ENCODE measurements around the gene NOSTRIN. TPM values are rescaled to one million over a fixed set of nuclear protein-coding genes. Genes with fewer than 3 reads are reported as not detected.

The NOSTRIN gene
- total RNA-seq, 2 experiments from 2014 or later = not detected

DNA sequence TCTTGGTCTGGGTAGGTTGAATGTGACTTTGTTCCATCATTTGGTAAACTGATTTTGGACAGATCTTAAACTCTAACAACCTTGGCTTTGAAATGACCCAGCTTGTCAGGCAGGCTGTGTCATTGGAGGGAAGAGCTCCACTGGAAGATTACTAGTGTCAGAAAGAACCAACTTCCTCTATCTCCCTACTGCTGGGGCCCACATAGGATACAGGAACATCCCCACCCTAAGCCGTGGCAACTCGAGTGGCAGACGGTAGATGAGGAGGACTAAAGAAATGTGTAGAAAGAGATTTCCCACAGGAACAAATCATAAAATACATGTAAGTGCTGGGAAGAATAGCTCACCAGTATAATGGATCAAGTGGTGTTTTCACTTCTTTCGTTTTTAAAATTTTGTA is 94.3 kb downstream of the NOSTRIN start:
- Histone ChIP-seq H3K4me2 (ENCODE audit: low read length) (no peak overlapping the region), H3K79me2 (ENCODE audit: insufficient read depth, low read depth, low read length) (no peaks in the 10 kb centered on the region), H3K9me3 (ENCODE audit: low read length) (no peaks in the 10 kb centered on the region), H4K20me1 (ENCODE audit: insufficient read depth, low read length) (no peaks in the 10 kb centered on the region), H3K9me2 (ENCODE audit: insufficient read depth, low read length) (peaks cover 3% of the 10 kb centered on the region; the same call in 1 of the 2 replicates), H3K4me1 (ENCODE audit: insufficient read depth, low read length, poor library complexity, severe bottlenecking) (no peaks in the 10 kb centered on the region), H2AFZ (ENCODE audit: low read length) (no peak overlapping the region), H3K27ac (ENCODE audit: low read depth, low read length, poor library complexity, severe bottlenecking) (no peak overlapping the region), H3K4me3 (ENCODE audit: low read depth, low read length, poor library complexity, severe bottlenecking) (no peak overlapping the region), H3K36me3 (ENCODE audit: insufficient read depth, low read length) (no peaks in the 10 kb centered on the region)
- POLR2A ChIA-PET = no interaction called here
- TF ChIP-seq, protein P1, sequence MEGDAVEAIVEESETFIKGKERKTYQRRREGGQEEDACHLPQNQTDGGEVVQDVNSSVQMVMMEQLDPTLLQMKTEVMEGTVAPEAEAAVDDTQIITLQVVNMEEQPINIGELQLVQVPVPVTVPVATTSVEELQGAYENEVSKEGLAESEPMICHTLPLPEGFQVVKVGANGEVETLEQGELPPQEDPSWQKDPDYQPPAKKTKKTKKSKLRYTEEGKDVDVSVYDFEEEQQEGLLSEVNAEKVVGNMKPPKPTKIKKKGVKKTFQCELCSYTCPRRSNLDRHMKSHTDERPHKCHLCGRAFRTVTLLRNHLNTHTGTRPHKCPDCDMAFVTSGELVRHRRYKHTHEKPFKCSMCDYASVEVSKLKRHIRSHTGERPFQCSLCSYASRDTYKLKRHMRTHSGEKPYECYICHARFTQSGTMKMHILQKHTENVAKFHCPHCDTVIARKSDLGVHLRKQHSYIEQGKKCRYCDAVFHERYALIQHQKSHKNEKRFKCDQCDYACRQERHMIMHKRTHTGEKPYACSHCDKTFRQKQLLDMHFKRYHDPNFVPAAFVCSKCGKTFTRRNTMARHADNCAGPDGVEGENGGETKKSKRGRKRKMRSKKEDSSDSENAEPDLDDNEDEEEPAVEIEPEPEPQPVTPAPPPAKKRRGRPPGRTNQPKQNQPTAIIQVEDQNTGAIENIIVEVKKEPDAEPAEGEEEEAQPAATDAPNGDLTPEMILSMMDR (conservative IDR thresholded peaks at IDR 0.05; ENCODE audit: low read length) = no peak
- TF ChIP-seq EZH2phosphoT487 (IDR thresholded peaks at IDR 0.05; ENCODE audit: borderline replicate concordance, low read depth, low read length) = no peak
- no peak for DNase-seq (ENCODE audit: low spot score)
- CTCF ChIA-PET (ENCODE audit: unreplicated experiment) = no interaction called here
- intact Hi-C loops (cut with micrococcal nuclease; ENCODE audit: unreplicated experiment) = loop anchor here (10.0 kb wide), 1 partner anchor 652 kb away; the partner anchor contains the start of gene STK39
- no TSS peak for BruUV-seq (replicated peaks)

GRCh38 chr2:168897449-168897848 is 95.0 kb downstream of the NOSTRIN start:
- H4K20me1 ChIP-seq (ENCODE audit: insufficient read depth, low read length) = no peaks in the 10 kb centered on the region
- no peak for DNase-seq (ENCODE audit: low spot score)
- peaks cover 3% of the 10 kb centered on the region; the same call in 1 of the 2 replicates for H3K9me2 ChIP-seq (ENCODE audit: insufficient read depth, low read length)
- no peak overlapping the region for H3K4me2 ChIP-seq (ENCODE audit: low read length)
- no peaks in the 10 kb centered on the region for H3K9me3 ChIP-seq (ENCODE audit: low read length)
- no peak overlapping the region for H3K4me3 ChIP-seq (ENCODE audit: low read depth, low read length, poor library complexity, severe bottlenecking)
- H2AFZ ChIP-seq (ENCODE audit: low read length) = no peak overlapping the region
- intact Hi-C loops (cut with micrococcal nuclease; ENCODE audit: unreplicated experiment) = loop anchor here (10.0 kb wide), 1 partner anchor 653 kb away; the partner anchor contains the start of gene STK39
- TF ChIP-seq EZH2phosphoT487 (IDR thresholded peaks at IDR 0.05; ENCODE audit: borderline replicate concordance, low read depth, low read length) = no peak
- TF ChIP-seq, protein P1 (conservative IDR thresholded peaks at IDR 0.05; ENCODE audit: low read length) = no peak
- ChIA-PET POLR2A (interaction anchor here (0.6 kb wide), 1 partner anchor 41 kb away, joined by 3 read pairs; no protein-coding TSS in a partner anchor), CTCF (ENCODE audit: unreplicated experiment) (no interaction called here)
- no peak overlapping the region for H3K27ac ChIP-seq (ENCODE audit: low read depth, low read length, poor library complexity, severe bottlenecking)
- H3K79me2 ChIP-seq (ENCODE audit: insufficient read depth, low read depth, low read length) = no peaks in the 10 kb centered on the region
- H3K4me1 ChIP-seq (ENCODE audit: insufficient read depth, low read length, poor library complexity, severe bottlenecking) = no peaks in the 10 kb centered on the region
- H3K36me3 ChIP-seq (ENCODE audit: insufficient read depth, low read length) = no peaks in the 10 kb centered on the region
- BruUV-seq (replicated peaks) = no TSS peak

DNA sequence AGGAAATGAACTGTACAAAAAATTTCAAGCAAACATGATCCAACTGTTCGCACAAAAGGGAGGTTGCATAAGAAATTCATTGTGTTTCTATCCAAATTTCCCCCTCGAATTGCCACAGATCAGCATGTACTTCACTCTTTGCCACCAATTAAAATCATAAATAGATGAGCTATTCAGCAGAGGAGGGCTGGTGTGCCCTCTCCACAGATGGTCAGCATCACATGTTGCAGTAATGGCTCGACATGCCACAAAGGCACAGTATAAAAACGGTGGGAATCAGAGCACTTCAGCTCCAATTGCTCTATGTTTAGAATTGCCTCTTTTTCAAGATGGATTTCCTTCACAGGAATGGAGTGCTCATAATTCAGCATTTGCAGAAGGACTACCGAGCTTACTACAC is 98.6 kb downstream of the NOSTRIN start, which contains the start of gene G6PC2:
TSS of gene G6PC2 (plus strand) at position 289 of the 400 bp plus-strand sequence. CDS start at position 330, 41 bp downstream.
- no peaks in the 10 kb centered on the region for H4K20me1 ChIP-seq (ENCODE audit: insufficient read depth, low read length)
- no peak within 1 kb of the TSS for H3K4me2 ChIP-seq (ENCODE audit: low read length)
- no peak within 1 kb of the TSS for H2AFZ ChIP-seq (ENCODE audit: low read length)
- no peak for DNase-seq (ENCODE audit: low spot score)
- H3K4me3 ChIP-seq (ENCODE audit: low read depth, low read length, poor library complexity, severe bottlenecking) = no peak within 1 kb of the TSS
- H3K4me1 ChIP-seq (ENCODE audit: insufficient read depth, low read length, poor library complexity, severe bottlenecking) = no peaks in the 10 kb centered on the region
- ChIA-PET CTCF (ENCODE audit: unreplicated experiment) (no interaction called here), POLR2A (interaction anchor here (0.5 kb wide), 1 partner anchor 912 kb away, joined by 3 read pairs; no protein-coding TSS in a partner anchor)
- no peak within 1 kb of the TSS for H3K27ac ChIP-seq (ENCODE audit: low read depth, low read length, poor library complexity, severe bottlenecking)
- H3K36me3 ChIP-seq (ENCODE audit: insufficient read depth, low read length) = no peaks in the 10 kb centered on the region
- no peaks in the 10 kb centered on the region; the same call in 1 of the 2 replicates for H3K9me2 ChIP-seq (ENCODE audit: insufficient read depth, low read length)
- no peak for TF ChIP-seq EZH2phosphoT487 (IDR thresholded peaks at IDR 0.05; ENCODE audit: borderline replicate concordance, low read depth, low read length)
- TF ChIP-seq, protein P1 (conservative IDR thresholded peaks at IDR 0.05; ENCODE audit: low read length) = no peak
- no TSS peak for BruUV-seq (replicated peaks)
- intact Hi-C loops (cut with micrococcal nuclease; ENCODE audit: unreplicated experiment) = no loop called here
- no peaks in the 10 kb centered on the region for H3K9me3 ChIP-seq (ENCODE audit: low read length)
- no peaks in the 10 kb centered on the region for H3K79me2 ChIP-seq (ENCODE audit: insufficient read depth, low read depth, low read length)

All from OCI-LY7 (cell line).